Measurements from ENCODE around the gene CPNE2. TPM values are rescaled to one million over a fixed set of nuclear protein-coding genes. Genes with fewer than 3 reads are reported as not detected.
"Not testable (repeated sequence)": the region's sequence is repeated elsewhere in the genome, so short reads cannot be mapped to it uniquely, and the experiment has no call there.

The CPNE2 gene
- total RNA-seq, 4 donors from 2014 or later, result 12.5 to 18.9 (median 14.9) TPM

GRCh38 chr16:57066625-57067024, 25.8 kb upstream of the CPNE2 start:
- no peak for TF ChIP-seq POLR2A (IDR thresholded peaks at IDR 0.05)
- TF ChIP-seq CTCF (IDR thresholded peaks at IDR 0.05), result no peak

DNA sequence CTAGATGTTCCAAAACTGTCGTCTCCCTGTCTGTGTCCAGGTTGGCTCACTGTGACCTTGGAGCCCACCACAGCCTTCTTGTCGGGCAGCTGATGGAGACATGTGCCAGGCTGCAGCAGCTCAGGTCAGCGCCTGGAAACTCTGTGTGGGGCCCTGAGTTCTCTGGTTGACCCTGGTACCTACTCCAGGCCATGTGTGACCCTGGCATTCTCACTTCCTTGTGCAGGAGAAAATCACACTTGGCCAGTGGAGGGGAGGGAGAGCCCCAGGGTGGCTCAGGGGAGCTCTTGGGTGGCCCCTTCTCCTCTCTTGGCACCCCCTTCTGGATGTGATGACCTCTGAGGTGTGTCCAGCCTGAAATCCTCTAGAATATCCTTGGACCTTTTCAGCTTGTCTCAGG, 25.0 kb upstream of the CPNE2 start:
- intact Hi-C loops (cut with DNase I; ENCODE audit: low total_unique reads), result no loop called here
- TF ChIP-seq CTCF (IDR thresholded peaks at IDR 0.05) (no peak), POLR2A (IDR thresholded peaks at IDR 0.05) (no peak)
- H3K4me3 ChIP-seq (ENCODE audit: low read depth, poor library complexity, severe bottlenecking), result no peak overlapping the region
- 91 to 96% methylated on average over 3 of the region's 3 CpGs for WGBS, 2 donors
- DNase-seq (ENCODE audit: low spot score in 2 of 2), result no peak

More at GRCh38 chr16:57066625-57067024, 25.8 kb upstream of the CPNE2 start:
- WGBS, 2 donors, result 83 to 95% methylated on average over 4 of the region's 4 CpGs
- no peak overlapping the region for H3K4me3 ChIP-seq (ENCODE audit: low read depth, poor library complexity, severe bottlenecking)
- no peak for DNase-seq (ENCODE audit: low spot score in 2 of 2)
- intact Hi-C loops (cut with DNase I; ENCODE audit: low total_unique reads), result no loop called here

- no peak overlapping the region for H3K4me3 ChIP-seq (ENCODE audit: low read depth, poor library complexity, severe bottlenecking)
- 86 to 90% methylated on average over 7 of the region's 7 CpGs for WGBS, 2 donors
- TF ChIP-seq CTCF (IDR thresholded peaks at IDR 0.05), result no peak
- no peak for TF ChIP-seq POLR2A (IDR thresholded peaks at IDR 0.05)
- no peak for DNase-seq (ENCODE audit: low spot score in 2 of 2)
- intact Hi-C loops (cut with DNase I; ENCODE audit: low total_unique reads), result no loop called here
Observed at GRCh38 chr16:57069053-57069452, 23.3 kb upstream of the CPNE2 start.

GRCh38 chr16:57069635-57070370, 22.6 kb upstream of the CPNE2 start:
- H3K4me3 ChIP-seq (ENCODE audit: low read depth, poor library complexity, severe bottlenecking), result no peak overlapping the region
- intact Hi-C loops (cut with DNase I; ENCODE audit: low total_unique reads), result no loop called here
- WGBS, 2 donors, result 81 to 89% methylated on average over 8 of the region's 8 CpGs
- TF ChIP-seq POLR2A (IDR thresholded peaks at IDR 0.05) (no peak), CTCF (IDR thresholded peaks at IDR 0.05) (no peak)
- no peak for DNase-seq (ENCODE audit: low spot score in 2 of 2)

- H3K4me3 ChIP-seq (ENCODE audit: low read depth, poor library complexity, severe bottlenecking), result no peak overlapping the region
- no peak for DNase-seq (ENCODE audit: low spot score in 2 of 2)
- WGBS, 2 donors, result 100% methylated on average over 2 of the region's 2 CpGs
- intact Hi-C loops (cut with DNase I; ENCODE audit: low total_unique reads), result no loop called here
- TF ChIP-seq CTCF (IDR thresholded peaks at IDR 0.05), result no peak
- TF ChIP-seq POLR2A (IDR thresholded peaks at IDR 0.05), result no peak
Observed at GRCh38 chr16:57070424-57070823, 22.0 kb upstream of the CPNE2 start.

GRCh38 chr16:57071081-57071732, 21.2 kb upstream of the CPNE2 start:
- WGBS, 2 donors, result 83 to 90% methylated on average over 4 of the region's 4 CpGs
- DNase-seq (ENCODE audit: low spot score in 2 of 2); H3K4me3 ChIP-seq (ENCODE audit: low read depth, poor library complexity, severe bottlenecking); intact Hi-C loops (cut with DNase I; ENCODE audit: low total_unique reads): not testable (repeated sequence)

Measured in lower leg skin (tissue), 4 donors.